ENCODE results near the gene ST6GALNAC3. TPM values are rescaled to one million over a fixed set of nuclear protein-coding genes. Genes with fewer than 3 reads are reported as not detected.

The ST6GALNAC3 gene
- total RNA-seq, 1 donor from 2014 or later, result 7.3 TPM

DNA sequence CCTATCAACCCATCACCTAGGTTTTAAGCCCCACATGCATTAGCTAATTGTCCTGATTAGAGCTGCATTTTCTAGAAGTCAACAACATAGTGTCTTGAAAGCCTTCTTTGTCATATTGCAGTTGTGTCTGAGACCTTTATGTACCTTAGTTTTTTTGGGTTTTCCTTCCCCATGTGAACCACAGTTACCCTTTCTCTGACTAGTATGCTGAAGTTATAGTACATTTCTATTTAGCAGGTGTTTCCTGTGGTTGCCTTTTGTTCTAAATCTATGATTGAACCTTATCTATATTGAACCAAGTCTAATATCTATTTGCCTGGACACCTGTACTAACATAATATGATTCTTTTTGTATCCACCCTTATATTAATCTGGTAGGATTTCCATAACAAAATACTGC, 135.6 kb downstream of the ST6GALNAC3 start:
- no peaks in the 10 kb centered on the region for H3K36me3 Mint-ChIP-seq (ENCODE audit: unreplicated experiment)
- no peak overlapping the region for H3K4me3 Mint-ChIP-seq (ENCODE audit: unreplicated experiment)
- DNase-seq (ENCODE audit: extremely low spot score, unreplicated experiment), result no peak
- no peaks in the 10 kb centered on the region for H3K9me3 Mint-ChIP-seq (ENCODE audit: unreplicated experiment)
- H3K27ac Mint-ChIP-seq (ENCODE audit: unreplicated experiment), result no peak overlapping the region
- H3K27me3 Mint-ChIP-seq (ENCODE audit: unreplicated experiment), result no peaks in the 10 kb centered on the region
- no peaks in the 10 kb centered on the region for H3K4me1 Mint-ChIP-seq (ENCODE audit: unreplicated experiment)
- TF ChIP-seq, protein P1, sequence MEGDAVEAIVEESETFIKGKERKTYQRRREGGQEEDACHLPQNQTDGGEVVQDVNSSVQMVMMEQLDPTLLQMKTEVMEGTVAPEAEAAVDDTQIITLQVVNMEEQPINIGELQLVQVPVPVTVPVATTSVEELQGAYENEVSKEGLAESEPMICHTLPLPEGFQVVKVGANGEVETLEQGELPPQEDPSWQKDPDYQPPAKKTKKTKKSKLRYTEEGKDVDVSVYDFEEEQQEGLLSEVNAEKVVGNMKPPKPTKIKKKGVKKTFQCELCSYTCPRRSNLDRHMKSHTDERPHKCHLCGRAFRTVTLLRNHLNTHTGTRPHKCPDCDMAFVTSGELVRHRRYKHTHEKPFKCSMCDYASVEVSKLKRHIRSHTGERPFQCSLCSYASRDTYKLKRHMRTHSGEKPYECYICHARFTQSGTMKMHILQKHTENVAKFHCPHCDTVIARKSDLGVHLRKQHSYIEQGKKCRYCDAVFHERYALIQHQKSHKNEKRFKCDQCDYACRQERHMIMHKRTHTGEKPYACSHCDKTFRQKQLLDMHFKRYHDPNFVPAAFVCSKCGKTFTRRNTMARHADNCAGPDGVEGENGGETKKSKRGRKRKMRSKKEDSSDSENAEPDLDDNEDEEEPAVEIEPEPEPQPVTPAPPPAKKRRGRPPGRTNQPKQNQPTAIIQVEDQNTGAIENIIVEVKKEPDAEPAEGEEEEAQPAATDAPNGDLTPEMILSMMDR (IDR thresholded peaks at IDR 0.05), result no peak

DNA sequence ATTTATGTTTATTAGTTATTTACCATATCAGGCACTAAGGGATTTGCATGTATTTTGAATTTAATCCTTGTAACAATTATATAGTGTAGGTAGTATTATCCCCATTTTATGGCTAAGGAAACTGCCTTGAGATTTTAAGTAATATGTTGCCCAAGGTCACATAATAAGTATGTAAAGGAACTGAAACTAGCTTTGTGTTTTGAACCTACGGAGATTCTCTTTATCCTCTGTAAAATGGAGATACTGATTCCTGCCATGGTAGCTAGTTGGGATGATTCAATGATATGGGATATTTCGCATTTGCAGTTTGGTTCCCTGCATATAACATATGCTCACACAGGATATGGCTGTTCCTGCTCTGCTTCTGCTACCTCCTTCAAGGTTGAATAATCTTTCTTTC, 144.3 kb downstream of the ST6GALNAC3 start:
- Mint-ChIP-seq H3K27me3 (ENCODE audit: unreplicated experiment) (no peaks in the 10 kb centered on the region), H3K27ac (ENCODE audit: unreplicated experiment) (no peak overlapping the region), H3K9me3 (ENCODE audit: unreplicated experiment) (no peaks in the 10 kb centered on the region)

DNA sequence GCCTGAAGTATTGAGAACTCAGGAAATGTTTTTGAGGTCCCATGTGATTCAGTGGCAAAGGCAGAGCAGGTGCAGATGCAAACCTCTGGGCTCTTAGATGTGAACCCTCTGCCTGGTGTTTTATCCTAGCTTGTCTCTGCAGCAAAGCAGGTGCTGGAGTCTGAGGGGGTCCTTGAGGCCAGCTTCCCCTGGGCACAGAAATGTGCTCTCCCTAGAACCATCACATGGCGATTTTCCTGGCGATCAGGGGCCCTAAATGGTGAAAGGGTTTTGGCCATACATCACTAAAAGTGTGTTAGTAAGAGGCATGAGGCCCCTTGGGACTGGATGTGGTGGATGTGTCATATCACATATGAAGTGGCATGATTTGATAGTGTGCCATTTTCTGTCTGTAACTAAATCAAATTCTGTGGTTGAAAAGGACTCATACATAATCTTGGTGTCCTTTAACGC, 144.8 kb downstream of the ST6GALNAC3 start:
- Mint-ChIP-seq H3K27me3 (ENCODE audit: unreplicated experiment) (no peaks in the 10 kb centered on the region), H3K4me1 (ENCODE audit: unreplicated experiment) (no peaks in the 10 kb centered on the region), H3K27ac (ENCODE audit: unreplicated experiment) (no peak overlapping the region), H3K9me3 (ENCODE audit: unreplicated experiment) (no peaks in the 10 kb centered on the region), H3K4me3 (ENCODE audit: unreplicated experiment) (no peak overlapping the region), H3K36me3 (ENCODE audit: unreplicated experiment) (no peaks in the 10 kb centered on the region)
- DNase-seq (ENCODE audit: extremely low spot score, unreplicated experiment), result no peak
- TF ChIP-seq, protein P1 (IDR thresholded peaks at IDR 0.05), result no peak

More for the DNA sequence above, 144.3 kb downstream of the ST6GALNAC3 start:
- no peak for DNase-seq (ENCODE audit: extremely low spot score, unreplicated experiment)
- no peaks in the 10 kb centered on the region for H3K4me1 Mint-ChIP-seq (ENCODE audit: unreplicated experiment)
- H3K36me3 Mint-ChIP-seq (ENCODE audit: unreplicated experiment), result no peaks in the 10 kb centered on the region
- TF ChIP-seq, protein P1 (IDR thresholded peaks at IDR 0.05), result no peak
- no peak overlapping the region for H3K4me3 Mint-ChIP-seq (ENCODE audit: unreplicated experiment)

GRCh38 chr1:76224752-76225151, 150.2 kb downstream of the ST6GALNAC3 start:
- H3K36me3 Mint-ChIP-seq (ENCODE audit: unreplicated experiment), result no peaks in the 10 kb centered on the region
- H3K4me3 Mint-ChIP-seq (ENCODE audit: unreplicated experiment), result no peak overlapping the region
- H3K27me3 Mint-ChIP-seq (ENCODE audit: unreplicated experiment), result no peaks in the 10 kb centered on the region
- H3K9me3 Mint-ChIP-seq (ENCODE audit: unreplicated experiment), result no peaks in the 10 kb centered on the region
- TF ChIP-seq, protein P1 (IDR thresholded peaks at IDR 0.05), result no peak
- no peak for DNase-seq (ENCODE audit: extremely low spot score, unreplicated experiment)
- H3K27ac Mint-ChIP-seq (ENCODE audit: unreplicated experiment), result no peak overlapping the region
- no peaks in the 10 kb centered on the region for H3K4me1 Mint-ChIP-seq (ENCODE audit: unreplicated experiment)

- Mint-ChIP-seq H3K36me3 (ENCODE audit: unreplicated experiment) (no peaks in the 10 kb centered on the region), H3K4me1 (ENCODE audit: unreplicated experiment) (no peaks in the 10 kb centered on the region), H3K4me3 (ENCODE audit: unreplicated experiment) (no peak overlapping the region), H3K27ac (ENCODE audit: unreplicated experiment) (no peak overlapping the region), H3K27me3 (ENCODE audit: unreplicated experiment) (no peaks in the 10 kb centered on the region), H3K9me3 (ENCODE audit: unreplicated experiment) (no peaks in the 10 kb centered on the region)
- DNase-seq (ENCODE audit: extremely low spot score, unreplicated experiment), result no peak
- TF ChIP-seq, protein P1 (IDR thresholded peaks at IDR 0.05), result no peak
Observed at GRCh38 chr1:76225526-76225925, 151.0 kb downstream of the ST6GALNAC3 start.
